Muscle of leg (tissue), 11 donors: ENCODE measurements around the gene BMPR2. TPM values are rescaled to one million over a fixed set of nuclear protein-coding genes. Genes with fewer than 3 reads are reported as not detected.
"Not testable (repeated sequence)": the region's sequence is repeated elsewhere in the genome, so short reads cannot be mapped to it uniquely, and the experiment has no call there.

Experiments used
- DNase-seq: peaks from one replicate; pipeline ENCODE4 v3.0.0; 2013
- H3K27ac ChIP-seq: one replicate; pipeline ENCODE4 v1.5.1; 2013; ENCODE audit warnings: mild to moderate bottlenecking, low read length, control low read depth
- H3K27me3 ChIP-seq: one replicate; pipeline ENCODE4 v1.6.1; 2013; ENCODE audit warnings: low read length; ENCODE audit not compliant: control insufficient read depth, insufficient read depth
- H3K36me3 ChIP-seq: one replicate; pipeline ENCODE4 v1.6.1; 2013; ENCODE audit warnings: low read length; ENCODE audit not compliant: control insufficient read depth, insufficient read depth
- H3K4me1 ChIP-seq: one replicate; pipeline ENCODE4 v1.6.1; 2013; ENCODE audit warnings: low read length; ENCODE audit not compliant: control insufficient read depth, insufficient read depth
- H3K4me3 ChIP-seq: one replicate; pipeline ENCODE4 v1.5.1; 2013; ENCODE audit warnings: low read length, control low read depth
- H3K9me3 ChIP-seq: replicated peaks from 2 replicates; pipeline ENCODE4 v1.6.1; 2013; ENCODE audit warnings: low read depth, low read length; ENCODE audit not compliant: control insufficient read depth
- WGBS: methylation state at CpG from one replicate; pipeline ENCODE4 v1.1.5; 2013; ENCODE audit warnings: missing lambda C conversion rate; ENCODE audit not compliant: insufficient coverage; 5-methylcytosine and 5-hydroxymethylcytosine counted together
- polyA plus RNA-seq, 8 donors: library from polyadenylated mRNA; unstranded; fragments of 120-200 nt; gene quantifications; one replicate each; pipeline versions ENCODE4 v1.2.1 to v1.2.3, GENCODE V29; 2013; ENCODE audit warnings: inconsistent platforms in 1 of 8, low replicate concordance in 1 of 8; ENCODE audit not compliant: insufficient read length in 8 of 8, insufficient read depth in 1 of 8
- total RNA-seq: library from RNA; stranded (reverse); fragments of 120-200 nt; gene quantifications from one replicate; pipeline ENCODE4 v1.2.4, GENCODE V29; 2013

Gene BMPR2
- total and polyA plus RNA-seq, 9 donors, result 18.9 to 48.6 (median 34.3) TPM

DNA sequence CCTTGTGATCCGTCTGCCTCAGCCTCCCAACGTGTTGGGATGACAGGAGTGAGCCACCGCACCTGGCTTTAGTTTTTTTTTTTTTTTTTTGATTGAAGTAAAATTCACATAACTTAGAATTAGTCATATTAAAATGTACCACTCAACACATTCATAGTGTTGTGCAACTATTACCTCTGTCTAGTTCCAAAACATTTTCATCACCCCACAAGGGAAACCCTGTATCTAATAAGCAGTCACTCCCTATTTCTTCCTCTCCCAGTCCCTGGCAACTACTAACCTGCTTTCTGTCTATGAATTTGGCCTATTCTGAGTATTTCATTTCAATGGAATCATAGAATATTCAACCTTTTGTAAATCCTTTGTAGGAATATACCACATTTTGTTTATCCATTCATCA, 134.8 kb downstream of the BMPR2 start:
- Histone ChIP-seq H3K27ac (no peak overlapping the region), H3K4me1 (no peaks in the 10 kb centered on the region), H3K27me3 (no peaks in the 10 kb centered on the region), H3K9me3 (no peaks in the 10 kb centered on the region), H3K36me3 (peaks cover 5% of the 10 kb centered on the region), H3K4me3 (no peak overlapping the region)
- WGBS, result no CpG with 5 or more reads among the region's 3 CpGs
- no peak for DNase-seq

DNA sequence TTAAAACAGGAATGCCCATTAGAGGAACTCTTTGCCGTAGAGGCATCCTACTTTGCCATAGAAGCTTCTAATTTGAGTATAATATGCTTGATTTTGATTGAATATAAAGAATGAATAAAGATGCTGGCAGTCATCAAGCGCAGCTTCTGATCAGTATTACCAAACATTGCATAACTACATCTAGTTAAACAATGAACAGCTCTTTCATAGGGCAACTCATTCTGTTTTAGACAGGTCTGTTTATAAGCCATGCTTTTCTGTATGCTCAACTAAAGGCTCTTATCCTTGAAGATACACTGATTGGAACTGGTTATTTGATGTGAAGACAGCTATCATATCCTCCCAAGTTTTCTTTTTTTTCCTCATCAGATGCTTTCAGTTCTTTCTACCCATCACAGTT, 136.0 kb downstream of the BMPR2 start:
- DNase-seq, result no peak
- H3K27me3 ChIP-seq, result no peaks in the 10 kb centered on the region
- no CpG with 5 or more reads among the region's 2 CpGs for WGBS
- H3K4me3 ChIP-seq, result no peak overlapping the region
- no peak overlapping the region for H3K27ac ChIP-seq
- peaks cover 7% of the 10 kb centered on the region for H3K36me3 ChIP-seq
- H3K9me3 ChIP-seq, result no peaks in the 10 kb centered on the region
- no peaks in the 10 kb centered on the region for H3K4me1 ChIP-seq

DNA sequence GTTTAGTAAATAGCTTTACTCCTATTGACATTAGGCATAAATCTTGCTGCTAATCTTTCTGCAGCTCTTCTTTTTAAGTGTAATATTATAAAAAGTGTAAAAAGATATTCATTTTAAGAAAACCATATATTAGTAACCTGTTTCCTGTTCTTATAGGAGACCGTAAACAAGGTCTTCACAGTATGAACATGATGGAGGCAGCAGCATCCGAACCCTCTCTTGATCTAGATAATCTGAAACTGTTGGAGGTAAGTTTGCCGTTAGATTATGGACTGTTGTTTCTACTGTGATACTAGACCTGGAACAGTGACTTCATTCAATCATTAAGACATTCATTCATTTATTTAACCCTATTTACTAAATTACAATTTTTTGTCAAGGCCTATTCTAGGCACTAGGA, 138.6 kb downstream of the BMPR2 start:
- no peaks in the 10 kb centered on the region for H3K27me3 ChIP-seq
- no CpG with 5 or more reads among the region's 3 CpGs for WGBS
- H3K36me3 ChIP-seq, result peaks cover 13% of the 10 kb centered on the region
- H3K27ac ChIP-seq, result no peak overlapping the region
- no peaks in the 10 kb centered on the region for H3K4me1 ChIP-seq
- H3K9me3 ChIP-seq, result no peaks in the 10 kb centered on the region
- no peak overlapping the region for H3K4me3 ChIP-seq
- no peak for DNase-seq

DNA sequence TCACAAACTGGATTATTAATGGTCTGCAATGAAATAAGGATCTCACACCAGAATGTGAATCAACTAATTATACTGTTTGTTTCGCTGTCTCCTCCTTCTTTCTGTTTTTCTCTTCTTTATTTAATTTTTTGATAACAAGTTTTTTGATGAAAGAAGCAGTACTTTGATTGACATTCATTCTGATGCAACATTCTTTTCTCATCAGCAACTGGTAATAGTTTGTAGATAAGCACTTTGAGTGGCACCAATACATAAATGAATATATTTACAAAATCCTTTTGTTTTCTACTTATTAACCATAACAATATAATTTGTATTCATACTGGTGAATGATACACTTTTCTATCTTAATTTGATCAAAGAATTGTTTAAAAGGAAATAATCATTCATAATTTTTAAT, 143.3 kb downstream of the BMPR2 start:
- H3K9me3 ChIP-seq, result no peaks in the 10 kb centered on the region
- H3K4me3 ChIP-seq, result no peak overlapping the region
- no peak overlapping the region for H3K27ac ChIP-seq
- peaks cover 37% of the 10 kb centered on the region for H3K36me3 ChIP-seq
- DNase-seq, result no peak
- H3K27me3 ChIP-seq, result no peaks in the 10 kb centered on the region
- WGBS, result no CpG with 5 or more reads among the region's 1 CpG
- no peaks in the 10 kb centered on the region for H3K4me1 ChIP-seq

DNA sequence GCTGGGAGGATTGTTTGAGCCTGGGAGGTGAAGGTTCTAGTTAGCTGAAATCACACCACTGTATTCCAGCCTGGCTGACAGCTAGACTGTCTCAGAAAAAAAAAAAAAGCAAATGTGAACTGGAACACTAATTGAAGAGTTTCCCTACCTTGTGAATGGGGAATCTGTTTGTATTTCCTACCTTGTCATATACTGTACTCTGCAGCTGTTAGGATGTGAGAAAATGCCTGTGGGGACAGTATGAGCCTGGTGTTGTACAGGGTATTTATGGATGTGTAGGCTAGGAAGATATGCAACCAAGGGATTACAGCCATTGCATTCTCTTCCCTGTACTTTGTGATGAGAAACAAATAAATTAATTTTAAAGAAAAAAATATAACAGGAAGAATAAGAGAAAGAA, 145.3 kb downstream of the BMPR2 start:
- DNase-seq, result no peak
- no peaks in the 10 kb centered on the region for H3K4me1 ChIP-seq
- H3K4me3 ChIP-seq, result no peak overlapping the region
- no peaks in the 10 kb centered on the region for H3K27me3 ChIP-seq
- H3K9me3 ChIP-seq, result no peaks in the 10 kb centered on the region
- peaks cover 33% of the 10 kb centered on the region for H3K36me3 ChIP-seq
- no peak overlapping the region for H3K27ac ChIP-seq

DNA sequence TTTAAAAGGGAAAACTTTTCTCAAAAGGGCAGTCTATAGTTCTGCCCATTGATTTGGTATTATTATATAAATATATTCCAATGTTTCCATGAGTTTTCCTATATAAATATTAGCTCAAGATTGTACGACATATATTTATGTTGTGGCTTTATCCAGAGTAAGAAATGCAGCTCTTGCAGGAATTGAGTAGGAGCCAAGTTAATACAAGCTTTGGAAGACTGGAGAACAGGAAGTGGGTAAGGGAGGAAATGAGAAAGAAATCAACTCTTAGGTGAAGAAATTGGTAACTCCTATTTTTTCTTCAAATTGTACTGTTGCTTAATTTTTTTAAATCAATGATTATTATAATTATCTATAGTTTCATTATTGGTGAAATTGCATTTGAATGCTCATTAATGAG, 153.3 kb downstream of the BMPR2 start:
- Histone ChIP-seq H3K36me3 (peaks cover 12% of the 10 kb centered on the region), H3K27me3 (no peaks in the 10 kb centered on the region), H3K27ac (no peak overlapping the region), H3K4me1 (no peaks in the 10 kb centered on the region), H3K9me3 (no peaks in the 10 kb centered on the region), H3K4me3 (no peak overlapping the region)
- WGBS, result no CpG with 5 or more reads among the region's 1 CpG
- DNase-seq, result peak; percentile 40

DNA sequence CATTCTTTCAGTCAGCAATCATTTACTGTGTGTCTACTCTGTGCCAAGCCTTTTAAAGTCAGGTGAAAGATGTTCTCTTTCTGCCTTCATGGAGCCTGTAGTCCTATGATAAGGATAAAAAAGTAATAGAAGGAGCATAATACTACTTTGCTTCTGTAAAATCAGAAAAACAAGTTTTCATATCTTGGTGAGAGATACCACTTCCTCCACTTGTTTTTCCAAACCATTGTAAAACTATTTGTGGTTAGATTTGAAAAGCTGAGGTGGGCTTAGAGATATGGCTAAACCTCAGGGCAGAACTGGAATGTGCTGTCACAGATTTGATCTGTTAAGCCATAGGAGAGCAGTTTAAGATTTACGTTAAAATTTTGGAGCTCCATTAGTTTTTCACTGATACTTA, 153.9 kb downstream of the BMPR2 start:
- Histone ChIP-seq H3K9me3 (no peaks in the 10 kb centered on the region), H3K27ac (no peak overlapping the region), H3K36me3 (peaks cover 11% of the 10 kb centered on the region), H3K4me3 (no peak overlapping the region), H3K27me3 (no peaks in the 10 kb centered on the region), H3K4me1 (no peaks in the 10 kb centered on the region)
- no CpG with 5 or more reads among the region's 1 CpG for WGBS
- no peak for DNase-seq

DNA sequence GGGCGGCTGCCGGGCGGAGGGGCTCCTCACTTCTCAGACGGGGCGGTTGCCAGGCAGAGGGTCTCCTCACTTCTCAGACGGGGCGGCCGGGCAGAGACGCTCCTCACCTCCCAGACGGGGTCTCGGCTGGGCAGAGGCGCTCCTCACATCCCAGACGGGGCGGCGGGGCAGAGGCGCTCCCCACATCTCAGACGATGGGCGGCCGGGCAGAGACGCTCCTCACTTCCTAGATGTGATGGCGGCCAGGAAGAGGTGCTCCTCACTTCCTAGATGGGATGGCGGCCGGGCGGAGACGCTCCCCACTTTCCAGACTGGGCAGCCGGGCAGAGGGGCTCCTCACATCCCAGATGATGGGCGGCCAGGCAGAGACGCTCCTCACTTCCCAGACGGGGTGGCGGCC, 159.2 kb downstream of the BMPR2 start:
- no CpG with 5 or more reads among the region's 30 CpGs for WGBS
- H3K27ac ChIP-seq, H3K27me3 ChIP-seq, H3K4me1 ChIP-seq, H3K4me3 ChIP-seq, H3K9me3 ChIP-seq, DNase-seq: not testable (repeated sequence)
- H3K36me3 ChIP-seq, result peaks cover 13% of the 10 kb centered on the region

DNA sequence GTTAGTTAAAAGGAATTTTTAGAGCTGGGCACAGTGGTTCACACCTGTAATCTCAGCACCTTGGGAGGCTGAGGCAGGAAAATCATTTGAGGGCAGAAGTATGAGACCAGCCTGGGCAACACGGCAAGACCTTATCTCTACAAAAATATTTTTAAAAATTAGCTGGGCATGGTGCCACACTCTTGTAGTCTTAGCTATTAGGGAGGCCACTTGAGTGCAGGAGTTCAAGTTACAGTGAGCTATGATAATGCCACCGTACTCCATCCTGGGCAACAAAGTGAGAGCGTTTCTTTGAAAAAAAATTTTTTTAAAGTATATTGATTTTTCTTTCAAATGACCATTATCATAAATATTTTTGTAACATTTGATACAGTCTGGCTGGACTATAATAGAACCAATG, 165.0 kb downstream of the BMPR2 start:
- H3K27me3 ChIP-seq, result no peaks in the 10 kb centered on the region
- peaks cover 3% of the 10 kb centered on the region for H3K4me1 ChIP-seq
- no peak overlapping the region for H3K27ac ChIP-seq
- peak; percentile 5 for DNase-seq
- H3K36me3 ChIP-seq, result peaks cover 2% of the 10 kb centered on the region
- no CpG with 5 or more reads among the region's 3 CpGs for WGBS
- no peaks in the 10 kb centered on the region for H3K9me3 ChIP-seq
- H3K4me3 ChIP-seq, result no peak overlapping the region

DNA sequence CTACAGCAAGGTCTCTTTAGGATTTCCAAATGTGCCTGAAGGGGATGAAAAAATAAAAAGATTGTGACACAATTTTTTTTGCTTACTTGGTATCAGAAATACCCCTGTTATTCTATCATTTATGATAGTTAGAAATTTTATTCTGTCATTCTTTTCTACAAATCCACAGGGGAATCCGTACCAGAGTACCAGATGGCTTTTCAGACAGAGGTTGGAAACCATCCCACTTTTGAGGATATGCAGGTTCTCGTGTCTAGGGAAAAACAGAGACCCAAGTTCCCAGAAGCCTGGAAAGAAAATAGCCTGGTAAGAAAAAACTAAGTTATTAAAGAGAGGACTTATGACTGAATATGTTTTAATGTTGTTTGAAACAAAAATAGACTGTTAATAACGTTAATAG, 166.0 kb downstream of the BMPR2 start:
- H3K27me3 ChIP-seq, result no peaks in the 10 kb centered on the region
- no peak overlapping the region for H3K4me3 ChIP-seq
- peak; percentile 39 for DNase-seq
- no peaks in the 10 kb centered on the region for H3K36me3 ChIP-seq
- H3K9me3 ChIP-seq, result no peaks in the 10 kb centered on the region
- peaks cover 3% of the 10 kb centered on the region for H3K4me1 ChIP-seq
- no peak overlapping the region for H3K27ac ChIP-seq
- 43% methylated on average over 1 of the region's 3 CpGs for WGBS

DNA sequence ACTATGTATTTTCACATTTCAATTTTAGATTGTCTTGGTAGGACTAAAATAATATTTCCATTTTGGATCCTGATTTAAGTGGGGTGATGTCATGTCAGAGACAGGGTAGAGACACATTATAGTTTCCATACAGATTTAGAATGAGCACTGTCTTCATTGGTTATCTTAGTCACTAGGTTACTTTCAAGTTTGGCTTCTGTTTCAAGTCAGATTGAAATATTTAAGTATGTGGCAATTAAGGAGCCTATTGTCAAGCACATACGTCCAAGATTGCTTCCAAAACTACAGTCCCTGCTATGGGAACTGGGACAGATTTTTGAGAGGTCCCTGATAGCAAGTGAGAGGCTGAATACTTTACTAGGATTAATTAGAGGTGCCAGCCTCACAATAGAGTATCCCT, 169.4 kb downstream of the BMPR2 start:
- no peaks in the 10 kb centered on the region for H3K9me3 ChIP-seq
- peak; percentile 4 for DNase-seq
- H3K36me3 ChIP-seq, result peaks cover 3% of the 10 kb centered on the region
- peaks cover 3% of the 10 kb centered on the region for H3K4me1 ChIP-seq
- no CpG with 5 or more reads among the region's 1 CpG for WGBS
- no peak overlapping the region for H3K4me3 ChIP-seq
- no peak overlapping the region for H3K27ac ChIP-seq
- no peaks in the 10 kb centered on the region for H3K27me3 ChIP-seq
